Measurements from ENCODE around the gene EPHA7.

The EPHA7 gene

DNA sequence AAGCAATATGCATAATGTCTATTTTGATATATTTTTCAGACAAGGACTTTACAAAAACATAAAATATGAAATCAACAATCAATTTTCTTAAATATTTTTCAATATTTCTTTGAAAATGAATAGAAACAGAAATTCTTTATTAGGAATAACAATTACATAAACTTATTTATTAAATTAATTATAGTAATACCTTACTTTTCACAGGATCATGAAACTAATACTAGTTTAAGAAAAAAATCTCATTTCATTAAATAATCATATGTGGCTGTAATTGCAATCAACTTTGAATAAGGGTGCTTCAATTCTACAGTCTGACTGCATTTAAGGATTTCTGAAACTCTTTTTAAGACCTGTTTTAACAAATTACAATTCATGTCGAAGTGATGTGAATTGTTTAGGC lies 26.6 kb downstream of the EPHA7 start:
- no peak for DNase-seq

DNA sequence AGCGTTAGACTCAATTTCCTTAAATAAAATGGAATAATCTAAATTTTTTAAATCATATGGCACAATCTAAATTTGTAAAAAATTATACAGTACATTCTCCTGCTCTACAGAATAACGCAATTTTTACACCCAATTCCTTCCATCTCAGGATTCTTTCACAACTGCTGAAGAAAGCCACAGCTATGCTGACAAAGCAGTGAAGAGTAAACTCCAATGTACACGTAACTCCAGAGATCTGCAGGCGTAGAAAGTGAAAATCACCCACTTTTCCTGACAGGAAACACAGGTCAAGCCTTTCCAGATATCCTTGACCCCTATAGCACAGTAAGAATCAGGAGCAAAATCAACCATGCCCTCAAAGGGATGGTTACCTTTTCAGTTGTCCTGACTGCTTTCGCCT lies 27.4 kb downstream of the EPHA7 start:
- DNase-seq = no peak

DNA sequence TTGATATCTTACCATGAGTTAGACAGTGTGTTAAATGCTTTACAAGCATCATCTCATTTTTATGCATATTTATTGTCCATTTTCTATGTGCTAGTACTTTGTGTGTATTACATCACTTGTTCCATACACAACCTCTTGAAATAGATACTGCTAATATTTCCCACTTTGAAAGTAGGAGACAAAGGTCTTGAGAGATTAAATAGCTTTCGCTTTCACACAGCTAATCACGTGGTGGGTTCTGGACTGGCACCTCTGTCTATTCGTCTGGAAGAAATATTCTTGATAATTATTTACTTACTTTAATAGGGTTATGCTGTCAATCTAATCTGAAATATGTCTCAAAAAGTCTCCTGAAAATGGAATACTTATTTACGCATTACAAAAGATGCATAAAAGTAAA lies 30.2 kb downstream of the EPHA7 start:
- DNase-seq = no peak

DNA sequence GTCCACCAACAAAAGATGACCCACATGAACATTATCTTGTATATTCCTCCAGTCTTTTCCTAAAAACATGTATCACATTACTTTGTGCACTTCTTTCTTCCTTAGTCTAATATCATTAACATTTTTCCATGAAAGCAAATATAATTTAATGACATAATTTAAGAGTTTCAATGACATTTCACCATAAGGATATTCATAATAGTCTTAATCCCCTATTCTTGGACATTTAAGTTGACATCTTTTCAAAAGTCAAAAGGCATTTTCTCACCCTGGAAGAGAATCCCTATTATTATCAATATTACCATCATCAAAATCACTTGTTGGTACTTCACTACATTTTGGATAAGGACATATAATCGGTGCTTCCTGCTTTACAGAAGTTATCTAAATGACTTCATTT lies 31.3 kb downstream of the EPHA7 start:
- no peak for DNase-seq

DNA sequence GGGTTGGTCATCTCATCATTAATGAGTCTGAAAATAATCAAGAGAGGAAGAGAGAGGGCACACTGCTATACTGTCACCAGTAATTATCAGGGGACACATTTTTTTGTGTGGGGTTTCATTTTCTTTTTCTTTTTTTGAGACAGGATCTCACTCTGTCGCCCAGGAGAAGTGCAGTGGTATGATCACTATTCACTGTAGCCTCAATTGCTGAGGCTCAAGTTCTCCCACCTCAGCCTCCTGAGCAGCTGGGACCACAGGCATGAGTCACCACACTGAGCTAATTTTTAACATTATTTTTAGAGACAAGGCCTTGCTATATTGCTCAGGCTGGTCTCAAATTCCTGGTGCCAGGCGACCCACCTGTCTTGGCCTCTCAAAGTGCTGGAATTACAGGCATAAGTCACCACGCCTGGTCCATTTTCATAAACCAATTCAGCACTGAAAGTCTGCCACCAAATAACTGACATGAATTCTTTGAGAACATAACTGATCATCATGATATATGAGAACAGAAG lies 43.3 kb downstream of the EPHA7 start:
- no peak for DNase-seq

DNA sequence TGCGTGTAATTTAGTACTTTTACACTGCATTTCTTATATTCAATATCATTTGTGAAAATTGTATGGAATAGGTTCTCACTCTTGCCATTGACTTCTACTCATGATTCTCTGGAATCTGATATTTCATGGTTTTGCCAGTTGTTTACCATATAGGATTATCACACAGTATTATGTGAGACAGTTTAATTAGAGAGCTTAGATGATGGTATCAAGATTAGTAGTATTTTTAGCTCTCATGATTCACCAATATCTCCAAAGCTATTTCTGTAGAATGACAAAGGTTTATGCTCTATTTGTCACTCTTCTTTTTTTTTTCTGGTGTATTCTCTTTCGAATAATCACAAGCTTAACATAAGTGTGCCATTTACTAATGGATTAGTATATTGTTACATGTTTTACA lies 45.9 kb downstream of the EPHA7 start:
- DNase-seq = no peak

DNA sequence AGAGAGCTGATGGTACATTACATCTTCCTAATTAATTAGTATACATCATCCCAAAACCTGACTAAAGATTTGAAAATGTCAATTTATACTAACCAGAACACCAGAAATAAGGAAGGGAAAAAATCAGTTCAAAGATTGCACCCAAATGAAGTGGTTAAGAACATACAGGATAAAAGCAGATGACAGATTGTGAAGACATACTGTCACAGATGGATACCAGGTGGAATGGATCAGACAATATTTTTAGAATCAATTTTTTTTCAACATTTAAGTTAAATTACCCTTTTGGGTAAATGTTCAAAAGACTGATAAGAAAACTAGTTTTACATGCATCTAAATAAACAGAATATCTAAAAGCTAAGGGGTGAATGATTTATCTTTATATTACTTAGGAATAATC lies 47.6 kb downstream of the EPHA7 start:
- DNase-seq = no peak

DNA sequence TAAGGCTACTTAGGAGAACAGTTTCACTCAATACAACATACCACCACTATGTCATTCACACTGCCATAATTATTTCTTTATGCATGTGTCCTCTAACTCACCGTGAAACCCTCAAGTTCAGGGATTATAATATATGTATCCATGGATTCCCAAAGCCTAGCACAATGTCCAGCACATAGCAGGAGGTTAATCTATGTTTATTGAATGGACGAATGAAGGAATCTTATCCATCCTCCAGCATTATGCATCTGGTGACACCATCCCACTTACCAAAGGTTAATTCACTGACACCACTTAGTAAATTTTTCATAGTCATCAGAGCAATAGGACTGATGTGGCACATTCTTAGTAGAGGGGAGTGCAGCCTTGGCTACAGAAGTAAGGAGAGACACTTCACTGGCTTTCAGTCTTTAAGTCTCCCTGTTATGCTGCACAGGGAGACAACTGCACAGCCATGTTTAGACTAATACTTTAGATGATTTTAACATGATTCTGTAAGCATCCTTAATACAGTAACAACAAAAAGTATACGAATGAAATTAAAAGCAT lies 49.7 kb downstream of the EPHA7 start:
- no peak for DNase-seq

DNA sequence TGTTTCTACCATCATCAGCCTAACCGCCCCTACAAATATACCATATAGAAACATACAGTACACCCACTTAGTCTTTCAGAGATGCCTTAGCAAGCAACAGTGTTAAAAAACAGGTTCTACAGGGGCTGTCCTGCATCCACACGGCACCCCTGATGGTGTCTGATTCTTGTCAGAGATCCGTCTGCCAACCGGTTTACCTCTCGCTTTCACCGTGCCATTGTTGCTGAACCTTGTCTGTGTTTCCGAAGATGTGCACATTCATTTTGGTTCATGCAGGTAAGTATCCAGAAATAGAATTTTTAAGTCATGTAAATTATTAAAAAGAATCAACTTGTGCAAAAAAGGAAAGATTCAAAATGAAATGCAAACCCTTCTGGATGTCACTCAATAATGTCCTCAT lies 52.9 kb downstream of the EPHA7 start:
- no peak for DNase-seq

DNA sequence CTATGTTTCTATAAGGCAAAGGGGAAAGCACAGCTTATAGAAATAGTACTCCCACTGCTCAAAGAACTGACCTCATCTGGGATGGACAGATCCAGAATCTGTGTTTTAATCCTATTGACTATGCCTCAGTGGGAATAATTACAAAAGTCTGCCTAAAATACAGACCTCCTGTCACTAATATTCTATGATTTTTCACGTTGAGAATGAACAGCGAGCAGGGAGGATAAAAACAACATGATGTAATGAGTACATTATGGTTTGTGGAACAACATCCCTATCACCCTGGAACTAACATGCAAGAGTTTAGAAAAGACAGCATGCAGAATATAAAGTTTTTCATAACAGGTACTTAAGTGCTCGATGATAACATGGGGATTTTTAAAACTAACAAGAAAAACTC lies 53.9 kb downstream of the EPHA7 start:
- no peak for DNase-seq

DNA sequence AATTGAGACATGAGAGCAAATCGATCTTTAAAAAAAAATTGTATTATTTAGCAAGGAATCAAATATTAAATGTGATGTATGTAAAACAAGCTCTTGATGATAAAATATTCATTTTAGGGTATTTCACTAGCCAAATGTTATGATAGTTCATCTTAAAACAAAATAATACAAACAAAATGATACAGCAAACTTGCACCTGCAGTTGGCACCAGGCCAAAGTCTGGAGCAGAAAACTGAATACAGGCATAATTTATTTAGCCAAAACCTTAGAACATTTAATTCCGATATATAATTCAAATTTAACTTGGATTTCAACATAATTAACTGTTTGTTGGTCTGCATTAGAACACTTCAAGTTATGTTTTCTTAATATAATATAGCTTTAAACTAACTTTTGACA lies 60.9 kb downstream of the EPHA7 start:
- DNase-seq = no peak

DNA sequence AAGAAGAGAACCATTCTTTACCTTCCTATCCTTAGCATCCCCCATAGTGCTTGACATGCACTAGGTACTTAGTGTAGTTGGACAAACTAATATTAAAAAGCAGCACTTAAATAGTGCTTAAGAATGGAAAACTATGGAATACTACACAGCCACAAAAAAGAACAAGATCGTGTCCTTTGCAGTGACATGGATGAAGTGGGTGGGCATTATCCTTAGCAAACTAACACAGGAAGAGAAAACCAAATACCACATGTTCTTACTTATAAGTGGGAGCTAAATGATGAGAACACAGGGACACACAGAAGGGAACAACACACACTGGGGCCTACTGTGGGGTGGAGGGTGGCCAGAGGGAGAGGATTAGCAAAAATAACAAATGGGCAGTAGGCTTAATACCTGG lies 66.8 kb downstream of the EPHA7 start:
- DNase-seq = no peak

DNA sequence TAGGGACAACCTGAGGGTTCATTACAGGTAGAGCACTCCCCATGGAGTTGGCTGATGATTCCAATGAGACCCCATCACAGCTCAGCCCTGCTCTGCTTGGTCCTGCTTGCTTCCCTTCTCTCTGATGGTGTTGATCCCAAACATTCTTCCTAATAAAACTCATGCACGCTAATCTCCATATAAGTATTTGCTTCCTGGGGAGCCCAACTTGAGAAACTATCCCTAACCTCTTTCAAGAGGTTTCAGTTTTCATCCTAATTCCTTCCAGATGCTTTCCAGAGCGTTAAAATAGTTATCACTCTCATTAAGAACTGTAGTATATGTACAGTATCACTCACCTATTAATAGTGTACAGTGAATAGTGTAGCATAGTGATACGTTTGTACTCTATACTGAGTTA lies 68.1 kb downstream of the EPHA7 start:
- DNase-seq = no peak

DNA sequence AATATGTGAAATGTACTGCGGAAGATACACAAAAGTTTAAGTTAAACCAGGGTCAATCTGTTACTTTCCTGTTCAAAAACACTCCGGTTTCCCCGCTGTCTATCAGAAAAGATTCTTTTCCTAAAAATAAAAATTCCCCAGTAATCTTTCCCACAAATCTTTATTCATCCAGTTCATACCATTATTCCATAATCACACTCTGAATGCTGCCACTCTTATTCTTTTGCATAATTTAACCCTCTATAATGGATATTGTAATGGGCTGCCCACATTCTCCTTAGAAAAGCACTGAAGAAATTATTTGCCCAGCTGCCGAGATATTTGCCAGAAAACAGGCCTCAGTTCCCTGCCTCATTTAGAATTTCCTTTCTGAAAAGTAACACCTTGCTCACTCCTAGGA lies 68.6 kb downstream of the EPHA7 start:
- DNase-seq = no peak

DNA sequence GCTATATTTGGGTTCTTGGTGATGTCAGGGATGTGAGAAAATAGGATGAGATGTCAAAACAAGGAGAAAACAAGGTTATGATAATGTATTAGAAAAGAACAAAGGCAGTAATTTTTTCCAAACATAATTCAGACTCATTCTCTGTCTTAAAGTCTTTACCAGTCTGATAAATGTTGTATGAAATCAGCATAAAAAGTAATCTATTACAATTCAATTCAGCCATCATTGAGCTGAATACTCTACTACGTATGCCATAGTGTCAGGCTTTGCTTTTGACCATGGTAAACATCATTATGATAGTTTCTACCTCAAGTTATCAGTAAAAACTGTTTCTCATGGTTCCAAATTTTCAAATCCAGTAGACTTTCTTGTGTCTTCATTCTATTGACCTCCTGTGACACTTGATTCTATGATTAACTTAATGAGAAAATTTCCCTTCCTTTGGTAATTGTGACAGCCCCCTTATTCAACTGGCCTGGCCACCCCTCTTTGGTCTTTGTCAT lies 75.0 kb downstream of the EPHA7 start:
- DNase-seq = no peak

DNA sequence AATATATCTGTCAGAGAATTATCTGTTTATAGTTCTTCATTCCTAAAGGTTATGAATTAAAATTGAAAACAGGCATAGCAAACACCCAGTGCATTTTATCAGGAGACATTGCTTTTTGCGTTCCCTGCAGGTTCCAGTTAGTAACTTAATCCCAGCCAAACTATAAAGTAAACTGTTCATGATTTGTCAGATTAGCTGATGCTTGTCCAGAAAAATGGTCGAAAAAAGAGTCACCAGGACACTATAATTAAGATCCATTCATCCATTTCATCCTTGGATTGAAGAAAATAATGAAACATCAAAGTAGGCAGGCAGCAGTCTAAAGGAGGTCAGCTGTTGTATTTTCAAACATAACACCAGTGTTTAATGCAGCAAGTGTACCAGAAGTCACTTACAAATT lies 75.9 kb downstream of the EPHA7 start:
- DNase-seq = no peak

DNA sequence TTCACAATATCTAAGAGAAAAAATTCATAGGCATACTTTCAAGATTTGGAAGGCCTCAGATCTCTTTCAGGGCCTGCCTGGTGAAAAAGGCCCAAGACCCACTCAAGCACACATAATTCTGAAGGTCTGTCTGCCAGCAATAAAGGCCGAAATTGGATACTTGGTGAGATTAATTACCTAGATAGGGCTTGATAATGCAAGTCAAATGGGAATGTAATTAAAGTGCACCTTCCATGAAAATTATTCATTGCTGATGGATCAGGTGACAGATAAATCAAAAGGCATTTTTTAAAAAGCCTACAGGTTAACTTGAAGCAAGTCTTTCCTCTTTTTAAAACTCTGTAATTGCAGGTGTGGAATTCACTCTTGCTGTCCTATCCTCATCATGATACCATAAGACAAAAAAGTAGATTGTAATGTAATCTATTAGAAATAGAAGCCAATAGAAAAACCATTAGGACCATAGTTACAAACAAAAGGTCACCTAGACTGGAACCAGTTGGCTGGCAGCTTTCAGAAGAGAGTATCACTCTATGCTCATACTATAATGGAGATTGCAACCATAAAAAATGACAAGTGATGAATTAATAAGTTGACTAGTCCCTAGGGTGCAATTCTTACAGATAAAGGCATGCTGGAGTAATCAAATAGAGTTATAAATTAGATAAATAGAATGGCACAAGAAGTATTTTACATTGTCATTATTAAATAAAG lies 77.3 kb downstream of the EPHA7 start:
- DNase-seq = no peak

DNA sequence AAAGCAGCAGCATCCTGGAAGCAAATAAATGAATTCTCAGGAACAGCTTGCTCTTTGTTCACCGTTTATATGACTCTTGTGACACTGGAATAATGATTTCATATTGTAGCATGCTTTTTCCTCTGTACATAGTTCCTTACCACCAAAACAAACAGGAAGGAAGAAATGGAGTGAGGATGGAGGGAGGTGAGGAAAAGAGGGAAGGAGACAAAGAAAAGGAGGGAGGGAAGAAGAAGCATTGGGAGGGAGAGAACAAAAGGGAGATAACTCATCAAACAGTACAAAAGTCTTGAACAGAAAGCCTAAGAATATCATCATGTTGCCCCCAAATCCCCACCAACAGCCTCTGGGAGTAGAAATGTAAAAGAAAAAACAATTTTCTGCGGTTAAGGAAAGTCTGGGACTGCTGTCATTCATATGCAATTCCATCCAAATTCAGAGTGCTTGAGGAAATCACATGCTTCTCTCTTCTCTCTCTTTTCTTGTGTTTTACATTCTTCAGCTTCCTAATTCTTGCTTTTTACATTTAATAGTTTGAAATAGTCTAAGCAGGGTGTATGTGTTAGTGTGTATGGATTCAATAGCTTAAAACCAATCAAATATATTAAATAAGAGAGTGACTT lies 81.5 kb downstream of the EPHA7 start:
- DNase-seq = no peak

DNA sequence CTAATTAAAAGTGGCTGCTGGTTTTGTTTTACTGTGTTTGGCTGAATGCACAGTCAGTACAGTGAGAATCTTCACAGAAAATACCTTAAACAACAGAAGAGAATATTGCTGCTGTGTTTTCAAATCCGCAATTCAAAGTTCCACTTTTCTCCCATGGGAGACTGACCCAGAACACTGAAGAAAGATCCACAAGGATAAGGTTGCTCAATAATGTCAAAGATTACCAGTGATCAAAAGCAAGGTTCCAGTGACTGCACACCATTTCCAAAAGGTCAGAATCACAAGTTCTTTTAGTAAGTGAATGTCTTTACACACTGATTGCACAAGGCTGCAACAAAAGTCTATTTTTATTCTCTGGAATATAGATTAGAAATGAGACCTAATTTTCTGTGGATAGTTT lies 82.3 kb downstream of the EPHA7 start:
- no peak for DNase-seq

DNA sequence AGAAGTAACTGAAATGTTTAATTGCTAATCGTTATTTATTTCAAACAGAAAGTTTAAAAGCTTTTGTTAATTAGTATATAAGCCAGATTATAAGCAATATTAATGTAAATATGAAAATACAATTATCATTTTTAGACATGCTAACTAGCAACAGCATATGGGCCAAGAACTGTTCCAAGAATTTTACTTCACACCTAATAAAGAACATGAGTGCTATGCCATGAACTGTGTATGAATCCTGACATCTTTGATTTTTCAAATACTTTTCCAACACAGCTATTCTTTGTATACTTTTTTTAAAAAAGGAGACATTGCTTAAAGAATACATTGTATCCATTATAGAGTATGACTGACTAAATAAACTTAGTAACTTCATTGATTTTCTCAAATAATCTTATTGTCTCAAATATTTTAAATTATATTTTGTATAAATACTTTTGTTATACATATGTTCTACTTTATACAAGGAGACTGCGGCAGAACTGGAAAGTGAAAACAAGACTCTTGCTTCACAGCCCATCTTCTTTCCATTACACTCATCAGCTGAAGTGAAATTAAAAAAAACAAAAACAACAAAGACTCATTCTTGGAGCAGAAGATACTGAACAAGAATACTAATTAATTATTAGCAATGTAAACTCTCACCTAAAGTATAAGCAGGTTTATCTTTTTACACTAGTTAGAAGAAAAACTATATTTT lies 89.9 kb downstream of the EPHA7 start:
- DNase-seq = no peak

DNA sequence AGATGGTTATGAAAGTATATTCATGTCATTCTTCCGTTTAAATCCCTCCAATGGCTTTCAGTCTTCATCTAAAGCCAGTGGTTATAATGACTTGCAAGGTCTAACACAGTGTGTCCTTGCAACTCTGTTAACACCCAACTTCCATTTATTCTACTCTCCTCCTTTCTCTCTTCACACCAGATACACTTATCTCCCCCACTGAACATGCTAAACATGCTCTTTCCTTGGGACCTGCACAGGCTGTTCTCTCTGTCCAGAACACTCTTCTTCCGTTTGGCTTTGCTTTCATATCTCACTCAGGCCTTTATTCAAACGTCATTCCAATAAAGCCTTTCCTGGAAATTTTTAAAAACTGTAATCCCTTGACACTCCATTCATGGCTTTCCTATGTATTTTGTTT lies 91.5 kb downstream of the EPHA7 start:
- DNase-seq = no peak

DNA sequence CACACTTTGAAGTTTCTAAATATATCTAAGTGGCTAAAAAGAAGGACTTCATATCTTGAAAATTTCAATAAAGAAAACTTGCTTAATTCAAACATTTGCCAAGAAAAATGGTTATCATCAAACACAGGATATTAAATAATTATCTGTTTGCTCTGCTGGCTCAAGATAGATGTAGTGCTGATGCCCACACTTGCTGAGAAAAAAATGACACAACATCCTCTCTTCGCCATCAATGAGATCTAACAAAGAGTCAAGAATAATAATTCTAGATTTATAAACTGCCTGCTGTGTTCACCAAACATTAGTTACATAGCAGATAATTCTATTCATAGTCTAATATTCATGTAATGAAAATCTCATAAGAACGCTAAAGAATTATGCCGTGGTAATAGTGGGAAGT lies 93.6 kb downstream of the EPHA7 start:
- no peak for DNase-seq

DNA sequence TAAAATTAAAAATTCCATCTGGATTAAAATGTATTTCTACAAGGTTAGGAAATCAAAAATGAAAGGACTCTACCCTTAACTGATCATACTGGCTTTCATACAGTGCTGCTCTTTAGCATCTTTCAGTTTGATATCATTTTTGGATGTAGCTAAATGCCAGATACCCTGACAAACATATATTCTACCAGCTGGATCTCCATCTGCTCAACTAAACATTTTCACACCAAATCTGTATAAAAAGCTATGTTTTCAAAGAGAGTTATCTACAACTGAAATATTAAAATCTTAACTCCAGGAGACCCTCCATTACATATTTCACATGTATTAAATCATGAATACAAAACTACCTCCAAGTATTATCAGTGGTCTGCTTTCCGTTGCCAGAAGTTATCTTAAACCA lies 95.7 kb downstream of the EPHA7 start:
- no peak for DNase-seq

DNA sequence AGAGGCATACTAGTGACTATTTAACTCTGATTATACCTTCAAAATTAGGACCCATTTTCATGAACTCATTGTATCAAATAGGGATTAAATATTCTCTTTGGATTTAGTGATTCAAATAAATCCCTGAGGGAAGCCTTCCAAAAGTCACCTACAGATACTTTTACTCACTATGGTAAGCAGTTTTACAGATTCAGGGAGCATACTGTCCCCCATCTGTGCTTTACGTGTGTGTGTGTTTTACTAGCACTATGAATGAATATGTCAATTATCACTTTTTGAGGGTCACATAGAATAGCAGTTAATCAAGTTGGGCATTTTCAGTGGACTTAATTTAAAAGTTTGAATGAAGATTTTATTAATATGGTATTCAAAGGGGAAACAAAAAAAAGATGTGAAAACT lies 96.7 kb downstream of the EPHA7 start:
- no peak for DNase-seq

Measured in right hindlimb (tissue), 1 donor.